GM18951 (cell line): ENCODE measurements around the gene HNRNPAB.
"Not testable (repeated sequence)": the region's sequence is repeated elsewhere in the genome, so short reads cannot be mapped to it uniquely, and the experiment has no call there.

Source experiments
- POLR2A ChIP-seq: IDR thresholded peaks from 4 replicates; pipeline ENCODE4 v1.6.1; 2011; ENCODE audit warnings: mild to moderate bottlenecking; ENCODE audit not compliant: insufficient read length, insufficient read depth; ENCODE audit errors: extremely low read depth
- in situ Hi-C: fragments of 300-500 bp; cut with MboI; formaldehyde crosslinking; loops from one replicate; pipeline ENCODE4 v1.12.0; 2022; ENCODE audit warnings: low sequenced_read_pairs, mixed read lengths, inconsistent platforms; ENCODE audit not compliant: unreplicated experiment

HNRNPAB gene

GRCh38 chr5:178223828-178224335 is 19.5 kb downstream of the HNRNPAB start:
- in situ Hi-C loops: no loop called here
- TF ChIP-seq POLR2A: no peak

- in situ Hi-C loops: no loop called here
- no peak for TF ChIP-seq POLR2A
Observed at GRCh38 chr5:178224403-178224802, 20.1 kb downstream of the HNRNPAB start.

GRCh38 chr5:178225174-178225573 is 20.8 kb downstream of the HNRNPAB start:
- TF ChIP-seq POLR2A: no peak
- in situ Hi-C loops: no loop called here

- TF ChIP-seq POLR2A: no peak
- in situ Hi-C loops: no loop called here
Observed at GRCh38 chr5:178227138-178227659, 22.9 kb downstream of the HNRNPAB start.

GRCh38 chr5:178227929-178228328 is 23.6 kb downstream of the HNRNPAB start:
- no peak for TF ChIP-seq POLR2A
- in situ Hi-C loops: no loop called here

GRCh38 chr5:178228609-178229008 is 24.3 kb downstream of the HNRNPAB start:
- in situ Hi-C loops: no loop called here
- no peak for TF ChIP-seq POLR2A

GRCh38 chr5:178229111-178229510 is 24.8 kb downstream of the HNRNPAB start:
- in situ Hi-C loops: not testable (repeated sequence)

- in situ Hi-C loops: no loop called here
- no peak for TF ChIP-seq POLR2A
Observed at GRCh38 chr5:178229861-178230260, 25.5 kb downstream of the HNRNPAB start.

GRCh38 chr5:178230879-178231538 is 26.7 kb downstream of the HNRNPAB start:
- no peak for TF ChIP-seq POLR2A
- in situ Hi-C loops: no loop called here

GRCh38 chr5:178231539-178232123 is 27.3 kb downstream of the HNRNPAB start:
- no peak for TF ChIP-seq POLR2A
- in situ Hi-C loops: no loop called here

- TF ChIP-seq POLR2A: peak; percentile 67
- in situ Hi-C loops: no loop called here
Observed at GRCh38 chr5:178232124-178232919, 28.0 kb downstream of the HNRNPAB start, which contains the start of gene PHYKPL. TSS of gene PHYKPL (minus strand) at chr5:178232802. CDS start at chr5:178232550, 252 bp downstream.

- TF ChIP-seq POLR2A: no peak
- in situ Hi-C loops: no loop called here
Observed at GRCh38 chr5:178232920-178233429, 28.6 kb downstream of the HNRNPAB start.

- in situ Hi-C loops: no loop called here
- no peak for TF ChIP-seq POLR2A
Observed at GRCh38 chr5:178234121-178234749, 29.9 kb downstream of the HNRNPAB start.
